Suppressor macrophage treated with lipopolysaccharide for 4 hours (primary cell): Measurements from ENCODE around the gene CFAP100.

Experiments
- DNase-seq: peaks from one replicate; pipeline ENCODE4 v3.0.0-alpha.2; 2020

The CFAP100 gene

GRCh38 chr3:126406389-126407296, 11.9 kb downstream of the CFAP100 start:
- DNase-seq = no peak

- no peak for DNase-seq
Measured at GRCh38 chr3:126407412-126408044, 12.8 kb downstream of the CFAP100 start.

- no peak for DNase-seq
Measured at GRCh38 chr3:126408099-126408498, 13.4 kb downstream of the CFAP100 start.

- DNase-seq = no peak
Measured at GRCh38 chr3:126412841-126413692, 18.4 kb downstream of the CFAP100 start.

GRCh38 chr3:126413693-126414080, 19.0 kb downstream of the CFAP100 start:
- DNase-seq = no peak

DNA sequence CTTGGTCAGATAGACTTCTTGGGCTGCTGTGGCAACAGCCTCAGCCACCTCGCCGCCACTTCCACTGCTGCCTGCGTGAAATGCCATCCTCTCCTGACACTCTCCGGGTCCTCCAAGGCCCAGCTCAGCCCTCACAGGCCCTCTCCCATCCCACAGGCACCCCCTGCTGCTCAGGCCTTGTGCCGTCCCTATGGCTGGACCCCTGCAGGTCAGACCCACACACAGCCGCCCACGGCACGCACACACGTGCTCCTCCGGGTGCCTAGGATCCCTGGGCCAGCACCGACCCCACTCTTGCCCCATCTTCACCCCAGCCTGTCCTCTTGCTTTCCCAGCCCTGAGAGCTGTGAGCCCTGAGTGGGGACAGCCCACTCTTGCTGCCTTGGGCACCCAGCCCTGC, 19.7 kb downstream of the CFAP100 start:
- no peak for DNase-seq

GRCh38 chr3:126414961-126415660, 20.4 kb downstream of the CFAP100 start:
- no peak for DNase-seq

DNA sequence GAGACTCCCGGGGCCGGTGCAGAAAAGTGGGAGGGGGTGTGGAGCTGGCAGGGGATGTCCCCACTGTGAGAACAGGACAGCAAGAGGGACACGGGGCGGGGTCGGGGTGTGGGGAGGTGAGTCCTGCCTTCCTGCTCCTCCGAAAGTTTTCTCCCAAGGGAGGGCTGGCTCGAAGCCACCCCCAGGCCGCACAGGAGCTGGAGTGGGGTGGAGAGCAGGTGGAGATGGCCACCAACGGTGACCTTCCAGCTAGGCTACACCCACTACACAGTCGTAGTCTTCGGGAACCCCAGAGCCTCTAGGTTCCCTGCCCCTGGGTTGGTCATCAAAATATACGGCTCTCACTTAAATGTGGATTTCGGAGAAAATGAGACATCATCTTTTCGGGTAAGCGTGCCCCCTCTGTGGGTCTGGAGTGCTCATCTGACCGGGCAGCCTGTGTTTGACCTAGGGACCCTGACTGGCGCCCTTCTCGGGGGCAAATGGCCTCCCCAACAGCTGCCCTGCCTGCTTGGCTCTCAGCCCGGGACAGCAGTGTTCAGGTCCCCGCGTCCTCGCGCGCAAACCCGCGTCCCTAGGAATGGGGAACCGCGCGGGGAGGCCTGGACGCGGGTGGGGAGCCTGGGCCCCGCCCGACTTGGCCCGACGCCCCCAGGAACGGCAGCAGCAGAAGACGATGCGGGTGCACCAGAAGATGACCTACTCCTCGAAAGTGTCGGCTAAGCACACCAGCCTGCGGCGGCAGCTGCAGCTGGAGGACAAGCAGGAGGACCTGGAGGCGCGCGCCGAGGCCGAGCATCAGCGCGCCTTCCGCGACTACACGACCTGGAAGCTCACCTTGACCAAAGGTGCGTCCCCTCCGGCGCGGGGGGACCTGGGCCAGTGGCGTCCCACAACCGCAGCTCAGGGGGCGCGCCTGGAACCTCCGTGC, 21.2 kb downstream of the CFAP100 start:
- DNase-seq = no peak

DNA sequence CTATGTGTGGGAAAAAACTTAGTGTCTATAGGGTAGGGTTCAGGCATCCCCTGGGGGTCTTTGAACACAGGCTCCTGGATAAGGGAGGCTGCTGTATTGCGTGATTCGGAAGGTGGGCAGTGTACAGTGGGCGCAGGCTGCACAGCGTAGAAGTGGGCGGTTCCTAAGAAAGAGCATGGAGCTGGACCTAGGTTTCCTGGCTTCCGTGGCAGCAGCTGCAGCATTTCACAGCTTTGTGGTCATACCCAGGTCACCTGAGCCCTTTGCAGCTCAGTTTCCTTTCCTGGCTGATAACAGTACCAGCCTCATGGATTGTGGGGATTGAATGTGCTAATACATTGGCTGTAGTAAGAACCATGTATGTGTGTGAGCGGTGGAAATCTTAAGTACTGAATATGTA, 22.2 kb downstream of the CFAP100 start:
- no peak for DNase-seq

DNA sequence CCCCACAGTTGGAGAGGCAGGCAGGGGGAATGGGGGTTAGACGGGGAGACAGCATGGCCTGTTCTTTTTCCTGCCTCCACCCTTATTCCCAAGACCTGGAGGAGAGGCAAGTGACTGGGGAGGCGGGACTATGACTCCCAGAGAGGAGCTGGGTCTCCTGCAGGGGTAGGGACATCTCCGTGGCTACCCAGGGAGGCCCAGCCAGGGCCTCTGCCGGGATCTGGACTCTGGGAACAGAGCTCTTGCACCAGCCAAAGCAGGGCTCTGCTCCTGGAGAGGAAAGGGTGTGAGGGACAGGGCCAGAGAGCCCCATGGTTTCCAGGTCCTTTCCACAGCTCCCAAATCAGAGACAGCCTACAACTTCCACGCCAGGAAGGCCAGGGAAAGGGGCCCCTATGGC, 22.8 kb downstream of the CFAP100 start:
- no peak for DNase-seq

DNA sequence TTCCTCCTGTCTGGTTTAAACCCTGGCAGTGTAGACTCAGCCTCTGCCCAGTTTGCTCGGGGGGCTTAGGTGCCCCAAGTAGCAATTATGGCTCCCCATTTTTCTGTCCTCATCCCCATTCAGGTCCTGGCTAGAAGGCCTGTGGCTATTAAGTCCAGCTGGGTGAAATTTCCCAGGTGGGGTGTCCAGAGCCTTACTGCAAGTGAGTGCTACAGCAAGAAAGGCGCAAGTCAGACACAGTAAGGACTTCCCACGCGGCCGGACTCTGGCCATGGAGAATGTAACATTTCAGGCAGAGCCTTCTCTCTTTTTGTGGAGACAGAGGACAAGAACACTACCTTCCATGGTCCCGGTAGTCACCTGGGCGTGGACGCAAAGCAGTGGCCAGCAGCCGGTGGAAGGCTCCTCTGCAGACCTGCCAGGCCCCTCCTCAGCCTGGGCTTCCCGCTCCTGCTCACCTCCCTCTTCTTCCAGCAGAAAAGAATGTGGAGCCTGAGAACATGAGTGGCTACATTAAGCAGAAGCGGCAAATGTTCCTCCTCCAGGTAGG, 23.3 kb downstream of the CFAP100 start:
- no peak for DNase-seq

GRCh38 chr3:126418661-126419131, 24.0 kb downstream of the CFAP100 start:
- no peak for DNase-seq

- no peak for DNase-seq
Measured at GRCh38 chr3:126419151-126419703, 24.5 kb downstream of the CFAP100 start.

GRCh38 chr3:126419886-126420786, 25.4 kb downstream of the CFAP100 start:
- no peak for DNase-seq

GRCh38 chr3:126421573-126422119, 26.9 kb downstream of the CFAP100 start:
- DNase-seq = no peak

- DNase-seq = no peak
Measured at GRCh38 chr3:126422121-126422520, 27.4 kb downstream of the CFAP100 start.

GRCh38 chr3:126422571-126423091, 27.9 kb downstream of the CFAP100 start:
- no peak for DNase-seq

DNA sequence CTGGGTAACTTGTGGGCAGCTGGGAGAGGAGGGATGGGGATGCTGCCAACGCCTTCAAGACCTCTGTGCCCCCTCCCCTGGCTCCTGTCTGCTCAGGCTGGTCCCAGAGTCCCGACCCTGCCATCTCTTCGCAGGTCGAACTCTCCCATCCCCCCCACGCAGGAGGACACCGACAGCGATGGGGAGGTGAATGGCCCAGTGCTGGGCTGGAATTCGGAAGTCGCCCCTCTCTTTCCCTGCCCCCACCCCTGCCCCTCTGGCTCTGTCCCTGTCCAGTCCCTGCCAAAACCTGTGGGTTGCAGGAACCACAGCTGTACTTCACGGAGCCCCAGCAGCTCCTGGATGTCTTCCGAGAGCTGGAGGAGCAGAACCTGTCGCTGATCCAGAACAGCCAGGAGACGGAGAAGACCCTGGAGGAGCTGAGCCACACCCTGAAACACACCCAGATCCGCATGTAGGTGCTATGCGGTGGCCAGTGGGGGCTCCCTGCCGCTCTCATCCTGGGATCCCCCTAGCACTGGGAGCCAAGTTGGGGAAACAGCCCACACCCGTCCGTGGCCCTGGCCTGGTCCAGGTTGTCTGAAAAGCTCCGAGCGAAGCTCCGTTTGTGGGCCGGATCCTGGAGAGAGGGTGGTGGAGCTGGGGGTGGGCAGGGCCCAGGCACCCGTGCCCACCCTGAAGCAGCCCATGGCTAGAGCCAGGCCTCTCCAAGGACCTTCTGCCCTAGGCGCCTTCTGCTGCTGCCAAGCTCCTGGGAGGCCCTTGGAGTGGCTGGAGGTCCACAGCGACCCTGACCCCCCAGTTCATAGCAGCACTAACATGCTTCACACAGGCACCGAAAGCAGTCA, 28.7 kb downstream of the CFAP100 start:
- DNase-seq = no peak
